ENCODE data around the gene PDLIM5. TPM values are rescaled to one million over a fixed set of nuclear protein-coding genes. Genes with fewer than 3 reads are reported as not detected.
A peak's percentile ranks its signal among the peaks of the same experiment; 100 is the strongest.

PDLIM5 gene
- total RNA-seq, 1 experiment from 2014 or later = 44.7 TPM

DNA sequence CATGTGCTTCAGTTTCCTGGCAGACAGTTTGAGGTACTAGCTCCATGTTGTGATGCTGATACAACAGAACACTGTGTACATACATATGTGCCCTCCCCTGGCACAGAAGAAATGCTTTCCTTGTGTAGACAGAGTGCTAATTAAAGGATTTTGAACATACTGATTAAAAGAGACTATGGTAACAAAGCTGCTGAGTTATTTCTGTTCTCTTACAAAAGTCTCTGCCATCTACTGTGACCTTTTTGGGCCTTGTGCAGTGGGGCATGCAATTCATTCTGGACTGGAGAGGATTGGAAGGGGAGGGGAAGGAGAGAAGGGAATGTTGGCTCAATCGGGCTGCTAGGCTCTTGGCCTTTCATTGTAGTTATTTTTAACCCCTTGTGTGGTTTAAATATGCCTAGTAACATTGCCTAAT lies 6.0 kb downstream of the PDLIM5 start:
- no peaks in the 10 kb centered on the region for H3K9me3 ChIP-seq (ENCODE audit: control insufficient read depth, insufficient read depth, low read depth, low read length)
- no peaks in the 10 kb centered on the region; the same call in none of the 2 replicates for H3K36me3 ChIP-seq (ENCODE audit: control insufficient read depth, insufficient read depth, low read length)
- no peak overlapping the region for H3K4me3 ChIP-seq (ENCODE audit: low read depth in 2 of 2, low read length in 2 of 2)
- ChIA-PET CTCF (no interaction called here), POLR2A (no interaction called here)
- ATAC-seq = peak; percentile 78
- H3K4me1 ChIP-seq (ENCODE audit: control insufficient read depth, insufficient read depth, low read length) = peaks cover 33% of the 10 kb centered on the region
- TF ChIP-seq SIN3A (IDR thresholded peaks at IDR 0.05; ENCODE audit: borderline replicate concordance, insufficient read depth, low read depth, low read length) (no peak), TCF7L2 (IDR thresholded peaks at IDR 0.05; ENCODE audit: low read depth, low read length) (no peak), POLR2AphosphoS5 (IDR thresholded peaks at IDR 0.05; ENCODE audit: low read depth, low read length) (no peak)
- TF ChIP-seq, protein P1, sequence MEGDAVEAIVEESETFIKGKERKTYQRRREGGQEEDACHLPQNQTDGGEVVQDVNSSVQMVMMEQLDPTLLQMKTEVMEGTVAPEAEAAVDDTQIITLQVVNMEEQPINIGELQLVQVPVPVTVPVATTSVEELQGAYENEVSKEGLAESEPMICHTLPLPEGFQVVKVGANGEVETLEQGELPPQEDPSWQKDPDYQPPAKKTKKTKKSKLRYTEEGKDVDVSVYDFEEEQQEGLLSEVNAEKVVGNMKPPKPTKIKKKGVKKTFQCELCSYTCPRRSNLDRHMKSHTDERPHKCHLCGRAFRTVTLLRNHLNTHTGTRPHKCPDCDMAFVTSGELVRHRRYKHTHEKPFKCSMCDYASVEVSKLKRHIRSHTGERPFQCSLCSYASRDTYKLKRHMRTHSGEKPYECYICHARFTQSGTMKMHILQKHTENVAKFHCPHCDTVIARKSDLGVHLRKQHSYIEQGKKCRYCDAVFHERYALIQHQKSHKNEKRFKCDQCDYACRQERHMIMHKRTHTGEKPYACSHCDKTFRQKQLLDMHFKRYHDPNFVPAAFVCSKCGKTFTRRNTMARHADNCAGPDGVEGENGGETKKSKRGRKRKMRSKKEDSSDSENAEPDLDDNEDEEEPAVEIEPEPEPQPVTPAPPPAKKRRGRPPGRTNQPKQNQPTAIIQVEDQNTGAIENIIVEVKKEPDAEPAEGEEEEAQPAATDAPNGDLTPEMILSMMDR (IDR thresholded peaks at IDR 0.05) = no peak
- TF ChIP-seq, protein P2, sequence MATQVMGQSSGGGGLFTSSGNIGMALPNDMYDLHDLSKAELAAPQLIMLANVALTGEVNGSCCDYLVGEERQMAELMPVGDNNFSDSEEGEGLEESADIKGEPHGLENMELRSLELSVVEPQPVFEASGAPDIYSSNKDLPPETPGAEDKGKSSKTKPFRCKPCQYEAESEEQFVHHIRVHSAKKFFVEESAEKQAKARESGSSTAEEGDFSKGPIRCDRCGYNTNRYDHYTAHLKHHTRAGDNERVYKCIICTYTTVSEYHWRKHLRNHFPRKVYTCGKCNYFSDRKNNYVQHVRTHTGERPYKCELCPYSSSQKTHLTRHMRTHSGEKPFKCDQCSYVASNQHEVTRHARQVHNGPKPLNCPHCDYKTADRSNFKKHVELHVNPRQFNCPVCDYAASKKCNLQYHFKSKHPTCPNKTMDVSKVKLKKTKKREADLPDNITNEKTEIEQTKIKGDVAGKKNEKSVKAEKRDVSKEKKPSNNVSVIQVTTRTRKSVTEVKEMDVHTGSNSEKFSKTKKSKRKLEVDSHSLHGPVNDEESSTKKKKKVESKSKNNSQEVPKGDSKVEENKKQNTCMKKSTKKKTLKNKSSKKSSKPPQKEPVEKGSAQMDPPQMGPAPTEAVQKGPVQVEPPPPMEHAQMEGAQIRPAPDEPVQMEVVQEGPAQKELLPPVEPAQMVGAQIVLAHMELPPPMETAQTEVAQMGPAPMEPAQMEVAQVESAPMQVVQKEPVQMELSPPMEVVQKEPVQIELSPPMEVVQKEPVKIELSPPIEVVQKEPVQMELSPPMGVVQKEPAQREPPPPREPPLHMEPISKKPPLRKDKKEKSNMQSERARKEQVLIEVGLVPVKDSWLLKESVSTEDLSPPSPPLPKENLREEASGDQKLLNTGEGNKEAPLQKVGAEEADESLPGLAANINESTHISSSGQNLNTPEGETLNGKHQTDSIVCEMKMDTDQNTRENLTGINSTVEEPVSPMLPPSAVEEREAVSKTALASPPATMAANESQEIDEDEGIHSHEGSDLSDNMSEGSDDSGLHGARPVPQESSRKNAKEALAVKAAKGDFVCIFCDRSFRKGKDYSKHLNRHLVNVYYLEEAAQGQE (IDR thresholded peaks at IDR 0.05; ENCODE audit: insufficient read depth in 1 of 2, low read depth in 2 of 2, low read length in 1 of 2) = no peak
- in situ Hi-C loops (cut with HindIII; ENCODE audit: low pct_unique_long_range_greater_than_20kb, low sequenced_read_pairs) (no loop called here), intact Hi-C loops (cut with micrococcal nuclease; ENCODE audit: unreplicated experiment) (no loop called here)
- H3K27me3 ChIP-seq (ENCODE audit: control insufficient read depth, insufficient read depth, low read length) = no peaks in the 10 kb centered on the region
- no peak for DNase-seq (ENCODE audit: low read depth, low spot score)
- no peak overlapping the region for H3K27ac ChIP-seq (ENCODE audit: low read length)
- BruUV-seq (replicated peaks) = no TSS peak

DNA sequence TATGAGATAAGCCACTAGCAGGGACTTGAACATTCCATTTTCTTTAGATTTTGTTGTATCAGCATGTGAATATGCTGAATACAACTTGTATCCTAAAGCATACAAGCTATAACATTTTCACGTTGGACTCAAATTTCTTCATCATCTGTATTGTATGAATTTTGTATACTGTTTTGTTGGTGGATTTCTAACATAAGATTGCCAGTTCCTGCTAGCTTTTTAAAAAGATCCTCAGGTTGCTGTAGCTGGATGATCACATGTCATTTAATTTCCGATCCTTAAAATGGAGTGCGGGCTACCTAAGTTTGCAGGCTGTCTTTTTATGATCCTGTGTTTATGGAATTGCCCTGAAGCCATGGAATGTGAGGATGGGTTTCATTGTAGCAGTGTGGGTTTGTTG lies 6.9 kb downstream of the PDLIM5 start:
- intact Hi-C loops (cut with micrococcal nuclease; ENCODE audit: unreplicated experiment) = no loop called here
- DNase-seq (ENCODE audit: low read depth, low spot score) (no peak), ATAC-seq (no peak)
- Histone ChIP-seq H3K4me1 (ENCODE audit: control insufficient read depth, insufficient read depth, low read length) (peaks cover 31% of the 10 kb centered on the region), H3K4me3 (ENCODE audit: low read depth in 2 of 2, low read length in 2 of 2) (no peak overlapping the region), H3K27ac (ENCODE audit: low read length) (peak overlapping the region; percentile 51; the same call in 1 of the 2 replicates), H3K9me3 (ENCODE audit: control insufficient read depth, insufficient read depth, low read depth, low read length) (no peaks in the 10 kb centered on the region), H3K27me3 (ENCODE audit: control insufficient read depth, insufficient read depth, low read length) (no peaks in the 10 kb centered on the region), H3K36me3 (ENCODE audit: control insufficient read depth, insufficient read depth, low read length) (no peaks in the 10 kb centered on the region; the same call in 1 of the 2 replicates)
- ChIA-PET CTCF (no interaction called here), POLR2A (interaction anchor here (0.6 kb wide), 1 partner anchor 1281 kb away, joined by 5 read pairs; no protein-coding TSS in a partner anchor)
- in situ Hi-C loops (cut with HindIII; ENCODE audit: low pct_unique_long_range_greater_than_20kb, low sequenced_read_pairs) = no loop called here
- BruUV-seq (replicated peaks) = no TSS peak
- no peak for TF ChIP-seq POLR2AphosphoS5 (IDR thresholded peaks at IDR 0.05; ENCODE audit: low read depth, low read length)
- no peak for TF ChIP-seq TCF7L2 (IDR thresholded peaks at IDR 0.05; ENCODE audit: low read depth, low read length)
- TF ChIP-seq SIN3A (IDR thresholded peaks at IDR 0.05; ENCODE audit: borderline replicate concordance, insufficient read depth, low read depth, low read length) = no peak
- TF ChIP-seq, protein P1 (IDR thresholded peaks at IDR 0.05) = no peak
- TF ChIP-seq, protein P2 (IDR thresholded peaks at IDR 0.05; ENCODE audit: insufficient read depth in 1 of 2, low read depth in 2 of 2, low read length in 1 of 2) = no peak
